Smooth muscle cell (in vitro differentiated cells): ENCODE results near the gene ENOX2. TPM values are rescaled to one million over a fixed set of nuclear protein-coding genes. Genes with fewer than 3 reads are reported as not detected.

Experiments used
- DNase-seq: peaks from one replicate; lab custom pipeline; 2025; ENCODE audit not compliant: unreplicated experiment; lab: John Stamatoyannopoulos, UW
- H2AFZ ChIP-seq: fragments of 200-600 bp; sonication (generic); 2 replicates; pipeline ENCODE4 v1.6.0; 2016; ENCODE audit warnings: antibody characterized with exemption, low read depth, mild to moderate bottlenecking
- H3F3A ChIP-seq: fragments of 200-600 bp; sonication (generic); 2 replicates; pipeline ENCODE4 v1.6.0; 2017; ENCODE audit warnings: antibody characterized with exemption, low read depth
- H3K27ac ChIP-seq: fragments of 200-600 bp; sonication (generic); 2 replicates; pipeline ENCODE4 v1.5.1; 2016; ENCODE audit warnings: low read depth, mild to moderate bottlenecking
- H3K27me3 ChIP-seq: fragments of 200-600 bp; sonication (generic); 2 replicates; pipeline ENCODE4 v1.6.1; 2016; ENCODE audit warnings: low read depth, mild to moderate bottlenecking
- H3K36me3 ChIP-seq: fragments of 200-600 bp; sonication (generic); 2 replicates; pipeline ENCODE4 v1.5.1; 2016; ENCODE audit warnings: low read depth
- H3K4me1 ChIP-seq: fragments of 200-600 bp; sonication (generic); 2 replicates; pipeline ENCODE4 v1.5.1; 2016; ENCODE audit warnings: low read depth
- H3K4me2 ChIP-seq: fragments of 200-600 bp; sonication (generic); 2 replicates; pipeline ENCODE4 v1.6.0; 2016; ENCODE audit warnings: mild to moderate bottlenecking
- H3K4me3 ChIP-seq: fragments of 200-600 bp; sonication (generic); 2 replicates; pipeline ENCODE4 v1.5.1; 2016; ENCODE audit warnings: mild to moderate bottlenecking
- H3K79me2 ChIP-seq: fragments of 200-600 bp; sonication (generic); 2 replicates; pipeline ENCODE4 v1.6.0; 2016; ENCODE audit warnings: low read depth, mild to moderate bottlenecking
- H3K9ac ChIP-seq: fragments of 200-600 bp; sonication (generic); 2 replicates; pipeline ENCODE4 v1.6.0; 2016; ENCODE audit warnings: low read depth
- H3K9me3 ChIP-seq: fragments of 200-600 bp; sonication (generic); replicated peaks from 2 replicates; pipeline ENCODE4 v1.5.1; 2016; ENCODE audit warnings: low read depth
- H4K20me1 ChIP-seq: fragments of 200-600 bp; sonication (generic); 2 replicates; pipeline ENCODE4 v1.6.0; 2016; ENCODE audit warnings: low read depth
- WGBS: methylation state at CpG from one replicate; pipeline ENCODE4 v1.1.7; 2016; ENCODE audit warnings: low lambda C conversion rate; 5-methylcytosine and 5-hydroxymethylcytosine counted together
- polyA plus RNA-seq: library from polyadenylated mRNA; unstranded; fragments of >200 nt; fragmentation: Nextera tagmentation; extraction: Ambion mirVana; gene quantifications from 2 replicates; pipeline ENCODE4 v1.2.1, GENCODE V29; 2016
- total RNA-seq: library from RNA; depleted of rRNA; stranded (reverse); fragments of >200 nt; gene quantifications from 2 replicates; pipeline ENCODE4 v1.2.3, GENCODE V29; 2014
- TF ChIP-seq, protein P1 (sequence below): fragments of 200-600 bp; sonication (generic); IDR thresholded peaks from 2 replicates; pipeline ENCODE4 v1.5.1; 2017; ENCODE audit warnings: borderline replicate concordance, mild to moderate bottlenecking, antibody characterized with exemption; ENCODE audit not compliant: insufficient read depth, poor library complexity, severe bottlenecking

The ENOX2 gene
- total and polyA plus RNA-seq, 2 experiments from 2014 or later: 7.0 to 11.2 TPM

DNA sequence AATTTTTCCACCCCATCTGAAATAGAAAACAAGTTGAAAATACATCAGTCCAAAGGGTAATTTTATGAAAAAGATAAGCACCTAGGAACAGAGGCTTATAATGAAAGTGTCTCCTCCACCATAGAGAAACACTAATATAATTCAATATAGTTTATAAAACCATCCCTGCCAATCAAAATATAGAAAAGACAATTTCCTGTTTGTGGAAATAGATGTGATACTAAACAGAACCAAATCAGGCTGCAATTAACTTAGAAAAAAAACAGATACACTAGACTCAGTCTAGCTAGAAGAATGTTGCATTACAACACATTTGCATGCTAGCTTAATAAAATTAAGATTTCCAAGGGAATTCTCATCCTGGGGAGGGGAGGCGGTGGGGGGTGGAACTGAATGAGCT, 68.2 kb downstream of the ENOX2 start:
- H3K4me3 ChIP-seq: no peak overlapping the region
- no peak overlapping the region for H3K4me2 ChIP-seq
- 100% methylated on average over 1 of the region's 1 CpG for WGBS

DNA sequence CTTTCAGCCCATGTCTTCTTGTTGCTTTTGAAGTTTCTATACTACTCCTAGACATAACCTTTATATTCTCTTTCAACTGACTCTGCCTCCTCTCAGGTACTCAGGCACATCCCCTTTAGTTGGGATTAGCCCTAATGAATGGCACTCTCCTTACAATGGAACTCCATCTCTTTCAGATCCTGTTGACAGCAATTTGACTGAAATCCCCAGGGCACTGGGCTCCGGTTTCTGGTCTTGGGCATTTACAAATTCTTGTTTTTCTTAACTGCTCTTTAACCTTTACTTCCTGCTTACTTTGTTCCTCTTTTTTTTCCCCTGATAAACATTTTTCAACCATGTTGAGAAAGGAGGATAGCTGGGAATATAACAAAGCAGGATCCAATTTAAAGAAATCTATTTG, 68.9 kb downstream of the ENOX2 start:
- no peak for DNase-seq
- Histone ChIP-seq H4K20me1 (no peaks in the 10 kb centered on the region), H3F3A (no peaks in the 10 kb centered on the region), H3K36me3 (no peaks in the 10 kb centered on the region), H3K27ac (no peak overlapping the region), H3K4me3 (no peak overlapping the region), H2AFZ (no peak overlapping the region), H3K27me3 (no peaks in the 10 kb centered on the region), H3K79me2 (no peaks in the 10 kb centered on the region), H3K4me1 (no peaks in the 10 kb centered on the region), H3K9ac (no peak overlapping the region), H3K9me3 (no peaks in the 10 kb centered on the region), H3K4me2 (no peak overlapping the region)
- 53% methylated on average over 1 of the region's 1 CpG for WGBS
- TF ChIP-seq, protein P1, sequence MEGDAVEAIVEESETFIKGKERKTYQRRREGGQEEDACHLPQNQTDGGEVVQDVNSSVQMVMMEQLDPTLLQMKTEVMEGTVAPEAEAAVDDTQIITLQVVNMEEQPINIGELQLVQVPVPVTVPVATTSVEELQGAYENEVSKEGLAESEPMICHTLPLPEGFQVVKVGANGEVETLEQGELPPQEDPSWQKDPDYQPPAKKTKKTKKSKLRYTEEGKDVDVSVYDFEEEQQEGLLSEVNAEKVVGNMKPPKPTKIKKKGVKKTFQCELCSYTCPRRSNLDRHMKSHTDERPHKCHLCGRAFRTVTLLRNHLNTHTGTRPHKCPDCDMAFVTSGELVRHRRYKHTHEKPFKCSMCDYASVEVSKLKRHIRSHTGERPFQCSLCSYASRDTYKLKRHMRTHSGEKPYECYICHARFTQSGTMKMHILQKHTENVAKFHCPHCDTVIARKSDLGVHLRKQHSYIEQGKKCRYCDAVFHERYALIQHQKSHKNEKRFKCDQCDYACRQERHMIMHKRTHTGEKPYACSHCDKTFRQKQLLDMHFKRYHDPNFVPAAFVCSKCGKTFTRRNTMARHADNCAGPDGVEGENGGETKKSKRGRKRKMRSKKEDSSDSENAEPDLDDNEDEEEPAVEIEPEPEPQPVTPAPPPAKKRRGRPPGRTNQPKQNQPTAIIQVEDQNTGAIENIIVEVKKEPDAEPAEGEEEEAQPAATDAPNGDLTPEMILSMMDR: no peak

More for the DNA sequence above, 68.2 kb downstream of the ENOX2 start:
- H3K9ac ChIP-seq: no peak overlapping the region
- no peaks in the 10 kb centered on the region for H3K27me3 ChIP-seq
- H3K9me3 ChIP-seq: no peaks in the 10 kb centered on the region
- H3K36me3 ChIP-seq: no peaks in the 10 kb centered on the region
- H3K4me1 ChIP-seq: no peaks in the 10 kb centered on the region
- no peak for DNase-seq
- no peaks in the 10 kb centered on the region for H3K79me2 ChIP-seq
- H3F3A ChIP-seq: no peaks in the 10 kb centered on the region
- no peak overlapping the region for H3K27ac ChIP-seq
- TF ChIP-seq, protein P1: no peak
- no peak overlapping the region for H2AFZ ChIP-seq
- no peaks in the 10 kb centered on the region for H4K20me1 ChIP-seq

DNA sequence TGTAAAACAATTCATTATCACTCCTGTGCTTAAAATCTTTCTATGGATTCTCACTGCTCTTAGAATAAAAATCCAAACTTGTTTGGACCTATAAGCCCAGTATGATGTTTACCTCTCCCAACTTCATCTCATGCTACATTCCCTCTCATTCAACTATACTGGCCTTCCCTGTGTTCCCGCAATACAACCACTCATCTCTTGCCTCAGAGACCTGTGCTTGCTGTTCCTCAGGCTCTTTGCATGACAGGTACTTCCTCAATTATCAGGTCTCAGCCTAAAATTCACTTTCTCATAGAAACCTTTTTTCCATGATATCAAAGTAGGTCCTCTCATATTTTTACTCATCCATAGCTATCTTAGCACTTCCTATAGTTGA, 71.7 kb downstream of the ENOX2 start:
- Histone ChIP-seq H3K27ac (no peak overlapping the region), H3K4me1 (no peaks in the 10 kb centered on the region), H4K20me1 (no peaks in the 10 kb centered on the region), H3K4me3 (no peak overlapping the region), H3K79me2 (no peaks in the 10 kb centered on the region), H2AFZ (no peak overlapping the region), H3K36me3 (no peaks in the 10 kb centered on the region), H3K4me2 (no peak overlapping the region), H3K9me3 (no peaks in the 10 kb centered on the region), H3K27me3 (no peaks in the 10 kb centered on the region), H3K9ac (no peak overlapping the region), H3F3A (no peaks in the 10 kb centered on the region)
- DNase-seq: no peak
- 92% methylated on average over 1 of the region's 1 CpG for WGBS
- TF ChIP-seq, protein P1: no peak

DNA sequence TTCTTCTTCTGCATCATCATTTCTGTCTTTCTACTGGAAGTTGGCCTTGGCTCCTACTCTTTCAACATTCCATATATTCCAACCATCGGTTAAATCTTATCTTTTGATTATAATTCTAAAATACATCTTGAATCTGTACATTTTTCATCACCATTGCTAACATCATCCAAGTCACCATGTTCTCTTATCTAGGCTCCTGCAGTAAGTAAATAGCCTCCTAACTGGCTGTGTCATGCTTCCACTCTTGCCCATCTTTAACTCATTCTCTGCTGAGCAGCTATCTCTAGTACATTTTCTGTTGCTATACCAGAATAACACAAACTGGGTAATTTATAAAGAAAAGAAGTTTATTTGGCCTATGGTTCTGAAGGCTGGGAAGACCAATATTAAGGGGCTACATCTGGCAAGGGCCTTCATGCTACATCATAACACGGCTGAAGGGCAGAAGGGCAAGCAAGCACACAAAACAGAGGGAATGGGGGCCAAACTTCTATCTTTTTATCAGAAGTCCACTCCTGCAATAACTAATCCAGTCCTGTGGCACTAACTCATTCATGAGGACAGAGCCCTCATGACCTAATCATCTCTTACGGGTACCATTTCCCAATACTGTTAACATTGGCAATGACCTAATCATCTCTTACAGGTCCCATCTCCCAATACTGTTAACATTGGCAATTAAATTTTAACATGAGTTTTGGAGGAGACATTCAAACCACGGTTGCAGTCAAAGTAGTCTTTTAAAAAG, 72.2 kb downstream of the ENOX2 start:
- Histone ChIP-seq H3K27ac (no peak overlapping the region), H3K4me2 (no peak overlapping the region), H3K79me2 (no peaks in the 10 kb centered on the region), H2AFZ (no peak overlapping the region), H3K9me3 (no peaks in the 10 kb centered on the region), H3K27me3 (no peaks in the 10 kb centered on the region), H4K20me1 (no peaks in the 10 kb centered on the region), H3K4me1 (no peaks in the 10 kb centered on the region), H3F3A (no peaks in the 10 kb centered on the region), H3K4me3 (no peak overlapping the region), H3K36me3 (no peaks in the 10 kb centered on the region), H3K9ac (no peak overlapping the region)
- TF ChIP-seq, protein P1: no peak
- no peak for DNase-seq
- WGBS: 75% methylated on average over 4 of the region's 4 CpGs
